ENCODE data around the gene KCP.

The KCP gene

DNA sequence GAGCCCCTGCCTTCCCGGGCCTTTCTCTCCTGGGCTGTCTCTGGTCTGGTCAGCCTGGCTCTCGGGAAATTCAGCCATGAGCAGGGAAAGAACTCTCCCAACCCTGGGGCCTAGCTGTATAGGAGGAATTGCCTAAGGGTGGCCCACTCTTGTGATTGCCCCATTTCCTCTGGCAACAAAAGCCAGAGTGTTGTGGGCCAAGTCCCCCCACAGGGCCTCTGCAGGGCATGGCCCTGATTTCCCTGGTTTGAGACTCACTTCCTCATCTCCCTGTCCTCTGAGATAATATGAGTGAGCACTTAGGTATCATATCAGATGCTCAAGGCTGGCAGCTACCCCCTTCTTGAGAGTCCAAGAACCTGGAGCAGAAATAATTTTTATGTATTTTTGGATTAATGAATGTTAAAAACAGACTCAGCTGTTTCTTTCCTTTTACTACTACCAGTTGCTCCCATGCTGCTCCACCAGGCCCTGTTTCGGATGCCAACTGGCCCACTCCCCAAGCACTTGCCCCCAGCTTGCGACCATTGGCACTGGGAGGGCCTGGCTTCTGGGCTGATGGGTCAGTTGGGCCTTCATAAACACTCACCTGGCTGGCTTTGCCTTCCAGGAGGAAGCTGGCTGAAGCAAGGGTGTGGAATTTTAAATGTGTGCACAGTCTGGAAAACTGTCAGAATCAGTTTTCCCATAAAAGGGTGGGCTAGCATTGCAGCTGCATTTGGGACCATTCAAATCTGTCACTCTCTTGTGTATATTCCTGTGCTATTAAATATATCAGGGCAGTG lies 38.7 kb upstream of the KCP start:
- no peak for DNase-seq (ENCODE audit: low read depth)
- TF ChIP-seq, protein P1, sequence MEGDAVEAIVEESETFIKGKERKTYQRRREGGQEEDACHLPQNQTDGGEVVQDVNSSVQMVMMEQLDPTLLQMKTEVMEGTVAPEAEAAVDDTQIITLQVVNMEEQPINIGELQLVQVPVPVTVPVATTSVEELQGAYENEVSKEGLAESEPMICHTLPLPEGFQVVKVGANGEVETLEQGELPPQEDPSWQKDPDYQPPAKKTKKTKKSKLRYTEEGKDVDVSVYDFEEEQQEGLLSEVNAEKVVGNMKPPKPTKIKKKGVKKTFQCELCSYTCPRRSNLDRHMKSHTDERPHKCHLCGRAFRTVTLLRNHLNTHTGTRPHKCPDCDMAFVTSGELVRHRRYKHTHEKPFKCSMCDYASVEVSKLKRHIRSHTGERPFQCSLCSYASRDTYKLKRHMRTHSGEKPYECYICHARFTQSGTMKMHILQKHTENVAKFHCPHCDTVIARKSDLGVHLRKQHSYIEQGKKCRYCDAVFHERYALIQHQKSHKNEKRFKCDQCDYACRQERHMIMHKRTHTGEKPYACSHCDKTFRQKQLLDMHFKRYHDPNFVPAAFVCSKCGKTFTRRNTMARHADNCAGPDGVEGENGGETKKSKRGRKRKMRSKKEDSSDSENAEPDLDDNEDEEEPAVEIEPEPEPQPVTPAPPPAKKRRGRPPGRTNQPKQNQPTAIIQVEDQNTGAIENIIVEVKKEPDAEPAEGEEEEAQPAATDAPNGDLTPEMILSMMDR (IDR thresholded peaks at IDR 0.05; ENCODE audit: control insufficient read depth, insufficient read depth, low read depth, low read length, missing control alignments): no peak
- H3K4me3 ChIP-seq (ENCODE audit: control insufficient read depth, low read depth, low read length): no peak overlapping the region

DNA sequence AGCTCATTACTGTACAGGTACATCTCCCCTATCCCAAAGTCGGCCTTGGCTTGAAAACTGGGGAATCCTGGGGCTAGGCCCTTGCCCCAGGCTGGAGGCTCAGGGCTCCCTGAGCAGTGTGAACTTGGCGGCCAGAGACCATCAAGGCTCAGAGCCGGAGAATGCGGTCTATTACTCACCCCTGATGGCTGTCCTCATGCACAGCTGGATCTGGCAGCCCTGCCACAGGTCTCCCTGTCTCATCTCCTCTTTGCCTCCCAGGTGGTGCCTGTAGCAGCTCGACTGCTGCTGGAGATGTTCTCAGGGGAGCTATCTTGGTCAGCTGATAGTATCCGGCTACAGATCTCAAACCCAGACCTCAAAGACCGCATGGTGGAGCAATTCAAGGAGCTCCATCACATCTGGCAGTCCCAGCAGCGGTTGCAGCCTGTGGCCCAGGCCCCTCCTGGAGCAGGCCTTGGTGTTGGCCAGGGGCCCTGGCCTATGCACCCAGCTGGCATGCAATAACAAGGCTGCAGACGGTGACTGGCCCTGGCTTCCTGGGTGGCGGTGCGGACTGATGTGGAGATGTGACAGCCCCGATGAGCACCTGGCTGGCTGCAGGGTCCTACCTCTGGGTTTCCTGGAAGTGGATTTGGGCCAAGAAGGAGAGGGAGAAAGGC lies 37.9 kb upstream of the KCP start:
- DNase-seq (ENCODE audit: low read depth): no peak
- TF ChIP-seq, protein P1 (IDR thresholded peaks at IDR 0.05; ENCODE audit: control insufficient read depth, insufficient read depth, low read depth, low read length, missing control alignments): no peak
- no peak overlapping the region for H3K4me3 ChIP-seq (ENCODE audit: control insufficient read depth, low read depth, low read length)

DNA sequence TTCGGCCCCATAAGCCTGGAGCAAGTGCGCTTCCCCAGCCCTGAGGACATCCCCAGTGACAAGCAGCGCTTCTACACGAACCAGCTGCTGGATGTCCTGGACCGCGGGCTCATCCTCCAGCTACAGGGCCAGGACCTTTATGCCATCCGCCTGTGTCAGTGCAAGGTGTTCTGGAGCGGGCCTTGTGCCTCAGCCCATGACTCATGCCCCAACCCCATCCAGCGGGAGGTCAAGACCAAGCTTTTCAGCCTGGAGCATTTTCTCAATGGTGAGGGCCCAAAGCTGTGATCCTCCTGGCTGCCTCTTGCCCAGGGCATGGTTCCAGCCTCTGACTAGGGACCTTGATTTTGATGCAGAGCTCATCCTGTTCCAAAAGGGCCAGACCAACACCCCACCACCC lies 37.3 kb upstream of the KCP start:
- H3K4me3 ChIP-seq (ENCODE audit: control insufficient read depth, low read depth, low read length): no peak overlapping the region
- DNase-seq (ENCODE audit: low read depth): no peak
- TF ChIP-seq, protein P1 (IDR thresholded peaks at IDR 0.05; ENCODE audit: control insufficient read depth, insufficient read depth, low read depth, low read length, missing control alignments): no peak

DNA sequence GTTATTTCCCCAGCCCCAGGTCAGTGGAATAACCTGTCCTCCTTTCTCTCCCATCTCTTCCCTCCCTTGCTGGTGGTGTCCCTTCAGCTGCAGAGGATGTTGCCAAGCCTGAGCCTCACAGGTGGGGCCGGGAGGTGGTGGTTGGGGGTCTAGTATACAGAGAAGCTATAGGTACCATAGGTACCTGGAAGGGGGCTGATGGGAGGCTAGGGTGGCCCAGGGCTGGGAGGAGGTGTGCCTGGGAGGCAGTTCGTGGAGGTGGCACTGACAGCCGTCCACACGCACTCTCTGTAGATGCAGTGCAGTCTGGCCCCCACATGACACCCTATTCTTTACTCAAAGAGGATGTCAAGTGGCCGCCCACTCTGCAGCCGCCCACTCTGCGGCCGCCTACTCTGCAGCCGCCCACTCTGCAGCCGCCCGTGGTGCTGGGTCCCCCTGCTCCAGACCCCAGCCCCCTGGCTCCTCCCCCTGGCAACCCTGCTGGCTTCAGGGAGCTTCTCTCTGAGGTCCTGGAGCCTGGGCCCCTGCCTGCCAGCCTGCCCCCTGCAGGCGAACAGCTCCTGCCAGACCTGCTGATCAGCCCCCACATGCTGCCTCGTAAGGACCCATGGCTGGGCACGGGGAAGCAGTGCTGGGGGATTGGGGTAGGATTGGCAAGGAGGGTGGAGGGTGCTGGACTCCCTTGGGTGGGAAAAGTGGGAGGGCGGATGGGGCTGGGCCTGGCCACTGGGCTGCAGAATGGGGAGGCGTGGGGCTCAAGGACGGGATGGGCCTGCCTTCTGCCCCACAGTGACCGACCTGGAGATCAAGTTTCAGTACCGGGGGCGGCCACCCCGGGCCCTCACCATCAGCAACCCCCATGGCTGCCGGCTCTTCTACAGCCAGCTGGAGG lies 36.7 kb upstream of the KCP start:
- DNase-seq (ENCODE audit: low read depth): no peak
- no peak overlapping the region for H3K4me3 ChIP-seq (ENCODE audit: control insufficient read depth, low read depth, low read length)
- TF ChIP-seq, protein P1 (IDR thresholded peaks at IDR 0.05; ENCODE audit: control insufficient read depth, insufficient read depth, low read depth, low read length, missing control alignments): peak; percentile 19

DNA sequence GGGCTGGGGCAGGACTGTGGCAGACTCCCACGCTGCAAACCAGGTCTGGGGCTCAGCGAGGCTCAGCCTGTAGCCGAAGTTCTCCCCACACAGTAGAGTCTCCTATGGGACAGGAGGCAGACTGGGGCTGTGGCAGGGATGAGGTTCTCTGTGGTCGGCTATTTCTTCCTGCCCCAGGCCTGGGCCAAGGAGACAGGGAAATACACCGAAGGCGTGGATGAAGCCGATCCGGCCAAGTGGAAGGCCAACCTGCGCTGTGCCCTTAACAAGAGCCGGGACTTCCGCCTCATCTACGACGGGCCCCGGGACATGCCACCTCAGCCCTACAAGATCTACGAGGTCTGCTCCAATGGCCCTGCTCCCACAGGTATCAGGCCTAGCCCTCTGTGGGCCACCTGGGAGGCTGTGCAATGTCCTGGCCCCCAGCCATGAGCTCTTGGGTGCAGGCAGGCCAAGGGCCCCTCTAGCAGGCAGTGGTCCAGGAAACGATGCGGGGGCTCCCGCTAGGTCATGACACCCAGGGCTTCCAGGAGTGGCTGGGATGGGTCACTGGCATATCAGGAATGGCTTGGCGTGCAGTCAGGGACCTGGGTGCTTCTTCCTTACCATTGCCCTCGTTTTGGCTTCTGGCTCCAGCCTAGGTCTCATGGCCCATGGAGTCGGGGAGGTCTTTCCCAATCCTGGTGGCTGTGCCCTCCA lies 35.3 kb upstream of the KCP start:
- no peak for DNase-seq (ENCODE audit: low read depth)
- TF ChIP-seq, protein P1 (IDR thresholded peaks at IDR 0.05; ENCODE audit: control insufficient read depth, insufficient read depth, low read depth, low read length, missing control alignments): no peak
- H3K4me3 ChIP-seq (ENCODE audit: control insufficient read depth, low read depth, low read length): no peak overlapping the region
